Stimulated activated CD4-positive, alpha-beta T cell treated with anti-CD3 and anti-CD28 coated beads, Interleukin-1b, Interleukin-23, amount 100 ng/mL, for 4 hours (primary cell): Measurements from ENCODE around the gene DLX1.
"Not testable (repeated sequence)": the region's sequence is repeated elsewhere in the genome, so short reads cannot be mapped to it uniquely, and the experiment has no call there.

Source experiments
- DNase-seq, 2 donors: peaks; one replicate each; pipeline ENCODE4 v3.0.0-alpha.2; 2020; ENCODE audit warnings: low read depth in 2 of 2

Gene DLX1

DNA sequence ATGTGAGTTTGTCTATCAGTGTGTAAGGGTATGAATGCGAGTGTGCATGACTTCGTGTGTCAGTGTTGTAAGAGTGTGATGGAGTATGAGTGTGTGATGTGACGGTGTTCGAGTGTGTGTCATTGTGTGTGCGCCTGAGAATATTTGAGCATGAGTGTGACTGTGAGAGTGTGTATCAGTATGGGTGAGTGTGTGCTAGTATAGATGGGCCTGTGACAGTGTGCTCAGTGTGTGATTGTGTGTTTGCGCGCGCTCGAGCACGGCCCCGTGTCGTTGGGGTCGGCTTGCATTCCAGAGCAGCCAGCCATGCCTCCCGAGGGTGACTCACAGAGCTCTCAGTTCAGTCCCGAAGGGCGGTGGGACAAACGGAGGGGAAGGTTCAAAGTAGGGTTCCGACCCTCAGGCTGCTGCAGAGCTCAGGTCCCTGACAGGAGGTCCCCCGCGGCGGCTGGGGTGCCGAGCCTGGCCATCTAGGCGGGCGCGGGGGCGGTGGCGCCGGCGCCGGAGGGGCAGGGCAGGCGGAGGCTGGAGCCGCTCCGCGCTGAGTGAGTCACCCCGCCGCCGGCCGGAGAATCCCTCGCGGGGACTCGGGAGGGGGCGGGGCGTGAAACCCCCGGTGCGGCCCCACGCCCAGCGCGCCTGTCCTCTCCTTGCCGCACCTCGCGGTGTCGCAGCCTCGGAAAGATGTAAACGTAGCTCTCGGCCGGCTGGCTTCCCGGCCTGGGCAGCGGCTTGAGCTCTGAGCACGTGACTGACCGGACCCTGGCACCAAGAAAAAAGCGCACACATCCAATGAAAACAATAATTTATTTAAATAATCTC, 13.6 kb downstream of the DLX1 start:
- no peak for DNase-seq

DNA sequence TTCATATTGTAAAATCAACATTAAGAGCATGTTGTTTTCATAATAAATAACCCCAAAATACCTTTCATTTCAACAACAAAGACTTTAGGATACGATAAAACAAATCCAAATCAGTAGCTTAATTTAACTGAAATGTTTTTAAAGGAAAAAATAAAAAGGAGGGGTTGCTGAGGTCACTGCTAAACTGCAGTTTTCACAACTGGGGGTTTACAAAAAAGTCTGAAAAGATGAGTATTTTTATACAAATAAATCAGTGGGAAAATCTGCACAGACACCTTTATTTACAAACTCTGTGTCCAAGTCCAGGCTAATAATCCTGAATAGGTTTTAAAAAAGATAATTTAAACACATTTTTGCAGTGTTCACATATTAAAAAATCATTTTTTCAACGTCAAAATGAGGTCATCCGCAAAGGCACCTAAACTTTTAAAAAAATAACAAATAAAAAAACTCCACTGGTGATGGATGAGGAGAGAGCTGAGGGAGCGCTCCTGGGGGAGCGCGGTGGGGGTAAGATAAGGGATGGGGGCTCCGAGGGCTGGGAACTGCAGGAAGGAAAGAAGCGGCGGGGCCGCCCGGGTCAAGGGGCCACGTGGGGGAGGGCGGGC, 14.3 kb downstream of the DLX1 start:
- DNase-seq: no peak

DNA sequence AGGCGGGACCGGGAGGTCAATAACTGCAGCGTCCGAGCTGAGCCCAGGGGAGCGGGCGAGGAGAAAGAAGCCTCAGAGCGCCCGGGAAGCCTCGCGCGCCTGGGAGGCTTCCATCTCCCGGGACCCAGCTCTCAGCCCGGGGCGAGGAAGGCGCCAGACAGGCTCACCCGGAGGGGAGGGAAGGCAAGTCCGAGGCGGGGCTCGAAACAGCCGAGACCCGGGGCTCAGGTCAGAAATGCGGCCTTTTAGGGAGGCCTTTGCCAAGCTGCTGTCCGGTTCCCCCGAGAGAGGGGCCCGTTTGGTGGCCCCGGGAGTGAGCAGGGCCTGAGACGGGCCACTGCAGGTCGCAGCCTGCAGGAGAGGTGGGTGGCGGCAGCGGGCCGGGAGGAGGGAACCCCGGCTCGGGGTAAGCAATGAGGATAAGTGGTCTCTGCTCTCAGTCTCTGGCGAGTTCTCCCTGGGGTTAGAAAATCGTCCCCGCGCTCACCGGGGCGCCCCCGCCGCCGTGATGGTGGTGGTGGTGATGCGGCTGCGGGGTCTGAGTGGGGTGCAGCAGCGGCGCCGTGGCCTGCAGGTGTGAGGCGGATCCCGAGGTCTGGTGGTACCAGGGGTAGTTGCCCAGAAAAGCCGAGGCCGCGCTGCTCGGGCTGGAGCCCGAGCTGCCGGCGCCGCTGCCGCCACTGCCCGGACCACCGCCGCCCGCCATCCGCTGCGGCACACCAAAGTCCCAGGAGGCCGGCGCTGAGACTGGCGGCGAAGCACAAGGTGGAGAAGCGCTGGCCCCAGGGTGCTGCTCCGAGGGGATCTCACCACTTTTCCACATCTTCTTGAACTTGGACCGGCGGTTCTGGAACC, 15.0 kb downstream of the DLX1 start:
- DNase-seq: no peak

DNA sequence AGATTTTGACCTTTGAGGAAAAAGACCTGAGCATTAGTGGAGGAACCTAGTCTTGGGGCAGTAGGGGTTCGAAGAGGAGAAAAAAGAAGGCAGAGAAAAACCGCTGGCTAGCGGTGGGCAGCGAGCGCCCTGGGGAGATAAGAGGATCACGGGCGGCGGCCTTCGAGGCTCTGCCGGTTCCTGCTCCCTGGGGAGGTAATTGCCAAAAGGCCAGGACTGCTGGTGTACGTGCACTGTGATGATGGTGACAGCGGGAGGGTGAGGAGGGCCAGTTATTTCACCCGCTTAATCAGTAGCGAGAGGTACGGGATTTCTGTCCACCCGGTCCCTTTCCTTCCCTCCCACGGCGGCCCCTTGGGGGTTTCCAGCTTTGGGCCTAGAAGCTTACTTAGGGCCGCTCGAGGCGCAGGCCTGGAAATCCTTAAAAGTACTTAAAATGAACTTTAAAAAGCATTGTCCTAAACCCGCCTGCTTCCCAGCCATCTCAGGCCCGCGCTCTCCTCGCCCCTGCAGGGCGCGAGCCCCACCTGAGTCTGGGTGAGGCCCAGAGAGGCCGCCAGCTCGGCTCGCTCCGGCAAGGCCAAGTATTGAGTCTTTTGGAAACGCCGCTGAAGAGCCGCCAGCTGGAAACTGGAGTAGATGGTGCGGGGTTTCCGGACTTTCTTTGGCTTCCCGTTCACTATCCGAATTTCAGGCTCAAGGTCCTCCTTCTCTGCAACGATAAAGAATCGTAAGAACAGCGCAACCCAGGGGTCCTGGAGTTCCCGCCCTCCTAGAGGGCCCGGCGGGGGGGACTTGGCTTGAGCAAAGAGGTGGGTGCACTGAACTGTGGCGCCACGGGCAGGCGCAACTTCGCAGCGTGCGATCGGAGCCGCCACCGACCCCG, 15.9 kb downstream of the DLX1 start:
- DNase-seq: no peak

DNA sequence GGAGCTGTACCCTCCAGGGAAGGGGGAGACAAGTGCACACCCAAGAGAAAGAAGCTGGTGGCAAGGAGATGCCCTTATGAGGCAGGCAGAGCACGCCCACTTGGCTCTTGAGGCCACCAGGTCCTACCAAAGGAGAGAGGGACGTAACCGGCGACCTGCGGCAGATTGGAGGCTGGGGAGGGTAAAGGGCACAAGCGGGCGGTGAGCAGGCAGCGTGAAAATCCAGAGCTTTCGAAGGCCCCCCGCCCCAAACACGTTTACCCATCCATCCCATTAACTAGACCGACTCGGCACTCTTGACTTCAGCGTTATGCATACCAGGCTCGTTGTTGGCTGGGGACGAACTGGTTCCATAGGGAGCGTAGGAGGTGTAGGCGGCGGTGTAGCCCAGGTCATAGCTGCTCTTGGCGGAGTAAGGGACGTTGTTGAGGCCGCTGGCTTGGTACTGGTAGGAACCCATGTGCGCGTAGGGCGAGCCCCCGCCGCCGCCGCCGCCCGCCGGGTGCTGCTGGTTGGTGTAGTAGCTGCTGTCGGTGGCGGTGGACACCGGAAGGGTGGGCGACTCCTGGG, 16.6 kb downstream of the DLX1 start:
- no peak for DNase-seq

DNA sequence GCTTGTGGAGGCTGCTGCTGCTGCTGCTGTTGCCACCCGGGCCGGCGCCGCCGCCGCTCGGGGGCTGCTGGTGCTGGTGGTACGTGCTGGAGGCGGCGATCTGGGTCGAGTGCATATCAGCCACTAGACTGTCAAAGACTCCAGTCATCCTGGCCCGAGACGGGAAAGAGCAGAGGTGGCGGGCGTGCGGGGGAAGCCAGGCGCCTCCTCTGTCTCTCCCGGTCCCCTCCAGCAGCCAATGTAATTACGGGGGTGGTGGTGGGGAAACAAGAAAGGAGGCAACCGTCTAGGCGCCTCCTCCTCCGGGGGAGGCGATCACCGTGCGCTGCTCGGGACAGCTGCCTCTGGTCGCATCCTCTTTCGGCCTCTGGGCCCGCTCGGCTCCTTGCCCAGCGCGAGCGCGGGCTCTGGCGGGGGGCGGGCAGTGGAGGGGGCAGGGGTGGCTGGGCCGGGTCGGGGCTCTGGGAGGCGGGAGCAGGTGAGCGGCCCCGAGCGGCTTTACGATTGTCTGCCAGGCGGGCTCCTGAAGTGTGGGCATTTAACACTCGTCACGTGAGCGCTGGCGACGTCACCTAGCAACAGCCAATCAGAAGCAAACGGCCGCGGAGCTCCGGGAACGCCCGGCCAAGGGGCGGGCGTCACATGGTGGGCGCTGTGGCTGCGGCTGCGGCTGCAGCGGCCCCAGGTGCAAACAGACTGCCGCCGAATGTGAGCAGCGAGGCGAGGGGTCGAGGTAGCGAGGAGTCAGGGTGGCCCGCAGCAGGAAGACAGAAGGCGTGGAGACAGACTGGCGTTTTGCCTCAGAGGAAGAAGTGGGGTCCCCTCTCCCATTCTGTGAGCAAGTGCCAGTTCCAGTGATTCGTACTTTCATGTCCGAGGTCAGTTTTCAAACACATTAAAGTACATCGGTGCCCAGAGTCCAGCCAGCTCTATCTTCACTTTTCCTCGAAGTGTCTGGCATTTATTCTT, 17.4 kb downstream of the DLX1 start, which contains the start of gene DLX2:
TSS of gene DLX2 (minus strand) at position 510 of the 969 bp plus-strand sequence. CDS start at position 148, 362 bp downstream.
- DNase-seq: no peak

DNA sequence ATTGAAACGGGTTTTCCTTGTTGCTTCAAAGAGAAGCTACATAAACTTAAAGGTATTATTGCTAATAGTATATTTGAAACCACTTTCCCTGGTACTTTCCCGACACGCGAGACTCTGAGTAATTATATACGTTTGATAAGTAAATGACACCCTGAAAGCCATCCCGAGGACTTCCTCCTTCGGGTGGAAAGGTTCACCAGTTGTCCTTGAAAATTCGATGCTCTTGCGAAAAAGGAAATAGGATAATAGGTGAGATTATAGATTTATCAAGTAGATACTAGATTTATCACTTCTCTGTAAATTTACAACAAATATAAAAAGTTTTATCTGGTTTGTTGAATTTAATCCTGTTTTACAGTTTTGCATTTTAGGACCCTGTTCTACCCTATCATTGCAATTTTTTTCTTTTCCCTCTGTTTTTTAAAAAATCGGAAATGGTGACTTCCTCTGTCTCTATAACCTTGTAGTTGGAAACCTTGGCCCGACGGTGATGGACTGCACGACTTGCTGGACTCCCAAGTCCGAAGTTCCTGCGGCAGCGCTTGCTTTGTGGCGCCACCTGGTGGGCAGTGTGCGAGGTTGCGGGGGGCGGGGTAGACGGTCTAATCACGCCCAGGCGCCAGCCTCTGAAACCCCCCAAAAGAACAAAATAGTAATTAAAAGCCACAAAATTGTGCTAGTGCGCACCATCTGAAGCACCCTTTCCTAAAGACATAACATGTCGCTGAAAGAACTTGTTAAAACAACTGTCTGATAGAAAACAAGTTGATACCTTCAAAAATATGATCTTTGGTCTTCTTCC, 18.4 kb downstream of the DLX1 start:
- DNase-seq: peak; percentile 59 to 69

DNA sequence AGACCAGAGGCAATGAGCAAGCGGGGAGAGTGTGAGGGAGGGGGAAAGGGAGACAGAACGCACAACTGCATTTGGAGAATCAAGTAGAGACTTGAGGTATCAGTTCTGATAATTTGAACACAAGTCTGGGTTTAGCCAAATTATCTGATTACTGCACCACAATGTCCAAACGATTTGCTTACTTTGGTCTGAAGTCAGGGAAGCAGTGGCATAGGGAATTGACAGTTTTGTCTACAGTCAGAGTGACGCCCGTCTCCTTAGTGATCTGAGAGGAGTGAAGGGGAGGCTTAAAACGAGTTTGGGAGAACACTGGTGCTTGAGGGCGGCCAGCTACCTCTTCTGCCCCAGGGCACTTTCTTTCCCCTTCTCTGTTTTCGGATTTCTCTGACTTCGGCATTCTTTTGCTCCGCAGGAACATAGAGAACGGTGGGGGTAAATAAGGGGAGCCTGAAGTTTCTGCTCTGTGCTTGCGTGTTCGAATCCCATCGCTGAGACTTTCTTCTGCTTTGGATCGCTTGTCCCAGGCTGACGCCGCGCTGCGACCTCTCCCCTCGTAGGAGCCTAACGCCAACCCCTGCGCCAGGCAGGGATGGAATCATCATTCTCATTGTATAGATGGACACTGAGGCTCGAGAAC, 20.3 kb downstream of the DLX1 start:
- DNase-seq: no peak

DNA sequence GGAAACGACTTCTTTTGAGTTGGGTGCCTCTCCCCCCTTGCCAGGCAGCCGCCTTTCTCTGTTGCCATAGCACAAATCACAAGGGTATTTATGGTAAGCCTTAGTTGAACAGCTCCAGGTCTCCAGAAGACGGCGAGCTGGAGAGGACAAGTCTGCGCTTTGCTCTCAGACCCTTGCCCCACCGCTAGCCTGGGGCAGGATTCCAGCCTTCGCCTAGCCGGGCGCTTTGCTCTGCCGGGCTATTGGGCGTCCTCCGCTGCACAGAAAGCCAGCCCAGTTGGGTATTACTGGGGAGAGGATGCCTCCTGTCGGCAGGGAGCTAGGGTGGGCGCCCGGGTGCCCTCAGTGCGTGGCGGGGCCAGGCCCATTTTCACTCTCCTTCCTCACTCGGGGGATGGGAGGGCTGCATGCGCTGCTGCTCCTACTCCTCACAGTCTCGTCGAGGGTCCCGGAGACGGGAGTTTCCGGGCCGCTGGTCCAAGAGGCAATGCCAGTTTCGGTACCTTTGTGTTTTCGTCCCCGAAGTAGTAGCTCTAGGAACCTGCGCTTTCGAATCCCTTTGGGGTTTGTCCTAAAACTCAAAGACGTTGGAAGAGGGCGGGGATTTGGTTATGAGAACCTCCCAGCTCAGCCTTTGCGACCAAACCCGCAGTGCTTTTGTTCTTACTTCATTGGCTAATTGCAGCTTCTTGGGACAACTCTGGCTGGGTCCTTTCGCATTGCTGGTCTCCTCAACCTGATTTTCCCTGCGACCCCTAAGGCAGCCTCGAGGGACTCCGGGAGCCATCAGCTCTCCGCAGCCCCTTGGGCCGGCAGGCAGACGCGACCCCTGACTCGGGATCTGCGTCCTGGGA, 21.0 kb downstream of the DLX1 start:
- DNase-seq: no peak

DNA sequence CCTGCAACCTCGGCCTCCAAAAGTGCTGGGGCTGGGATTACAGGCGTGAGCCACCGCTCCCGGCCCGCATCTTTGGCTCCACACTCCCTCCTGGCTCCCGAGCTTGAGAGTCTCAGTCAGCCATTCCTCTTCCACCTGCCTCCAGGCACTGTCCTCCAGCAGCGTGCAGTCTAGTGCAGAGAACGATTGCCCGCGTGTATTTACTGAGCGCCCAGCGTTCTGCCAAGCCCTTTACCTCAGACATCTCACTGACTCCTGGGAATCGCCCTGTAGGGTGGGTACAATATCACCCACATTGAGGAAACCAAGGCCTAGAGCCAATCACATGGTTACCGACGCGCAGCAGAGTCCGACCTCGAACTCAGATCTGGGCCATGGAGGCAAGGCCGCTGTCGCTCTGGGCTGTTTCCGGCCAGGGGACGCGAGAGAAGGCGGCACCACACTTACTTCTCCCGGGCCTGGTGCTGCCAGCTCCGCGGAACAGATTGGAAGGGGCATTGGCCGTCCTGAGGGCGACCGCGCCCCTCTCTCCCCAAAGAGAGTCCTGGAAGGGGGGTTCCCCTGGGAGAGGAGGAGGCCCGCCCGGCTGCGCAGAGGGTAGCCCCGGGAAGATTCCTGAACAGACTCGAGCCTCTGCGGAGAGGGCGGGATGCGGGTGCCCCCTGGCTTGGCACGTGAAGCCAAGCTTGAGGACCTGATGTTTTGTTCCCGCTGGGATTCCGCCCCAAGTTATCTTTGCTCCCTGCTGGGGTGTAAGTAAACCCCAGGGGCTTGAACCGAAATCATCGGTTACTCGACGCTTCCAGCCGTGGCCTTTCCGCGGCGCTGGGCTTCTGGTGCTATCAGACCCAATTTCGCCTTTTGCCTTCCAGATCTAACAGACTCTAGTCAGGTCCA, 22.6 kb downstream of the DLX1 start:
- DNase-seq: no peak

DNA sequence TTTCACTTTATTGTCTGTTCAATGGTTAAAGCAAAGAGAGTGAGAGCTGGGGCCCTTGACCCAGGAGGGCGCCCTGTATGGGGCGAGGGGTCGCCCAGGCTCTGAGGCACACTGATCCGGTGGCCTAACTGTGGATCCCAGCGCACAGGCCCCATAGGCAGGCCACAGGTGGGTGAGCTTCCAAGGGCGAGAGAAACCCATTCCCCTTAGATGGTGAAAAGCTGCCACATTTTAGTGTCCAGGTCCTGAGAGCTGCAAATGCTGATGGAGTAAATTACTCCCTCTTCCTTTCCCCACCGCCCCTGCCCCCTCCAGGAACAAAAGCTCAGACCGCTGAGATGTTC, 23.3 kb downstream of the DLX1 start:
- DNase-seq: no peak

DNA sequence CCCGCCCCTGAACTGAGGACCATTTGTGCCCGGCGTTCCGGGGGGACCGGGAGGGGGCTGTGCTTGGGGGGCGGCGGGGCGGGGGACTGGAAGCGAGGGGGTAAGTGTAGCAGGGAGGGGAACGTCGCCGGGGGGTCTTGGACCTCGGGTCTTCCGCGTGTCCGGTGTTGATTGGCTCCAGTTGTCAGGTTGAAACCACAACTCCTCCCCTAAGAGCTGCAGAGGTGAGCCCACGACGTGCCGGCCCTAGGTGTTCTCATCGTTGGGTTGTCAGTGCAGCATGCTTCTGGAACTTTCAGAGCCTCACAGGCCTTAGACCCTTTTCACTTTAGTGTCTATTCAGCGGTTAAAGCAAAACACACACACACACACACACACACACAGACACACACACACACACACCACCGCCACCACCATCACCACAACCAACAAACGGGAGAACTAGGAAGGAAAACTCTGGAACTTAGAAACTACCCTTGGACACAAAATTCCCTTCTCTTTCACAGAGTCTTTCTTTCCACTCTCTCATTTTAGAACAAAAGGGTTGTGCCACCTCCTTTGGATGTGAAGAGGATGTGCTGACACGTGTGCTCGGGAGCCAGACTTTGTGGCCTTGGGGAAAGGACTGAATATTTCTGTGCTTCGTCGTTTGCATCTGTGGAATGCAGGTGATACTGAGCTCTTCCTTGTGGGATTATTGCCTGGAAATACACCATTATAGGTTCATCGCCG, 24.1 kb downstream of the DLX1 start:
- no peak for DNase-seq

DNA sequence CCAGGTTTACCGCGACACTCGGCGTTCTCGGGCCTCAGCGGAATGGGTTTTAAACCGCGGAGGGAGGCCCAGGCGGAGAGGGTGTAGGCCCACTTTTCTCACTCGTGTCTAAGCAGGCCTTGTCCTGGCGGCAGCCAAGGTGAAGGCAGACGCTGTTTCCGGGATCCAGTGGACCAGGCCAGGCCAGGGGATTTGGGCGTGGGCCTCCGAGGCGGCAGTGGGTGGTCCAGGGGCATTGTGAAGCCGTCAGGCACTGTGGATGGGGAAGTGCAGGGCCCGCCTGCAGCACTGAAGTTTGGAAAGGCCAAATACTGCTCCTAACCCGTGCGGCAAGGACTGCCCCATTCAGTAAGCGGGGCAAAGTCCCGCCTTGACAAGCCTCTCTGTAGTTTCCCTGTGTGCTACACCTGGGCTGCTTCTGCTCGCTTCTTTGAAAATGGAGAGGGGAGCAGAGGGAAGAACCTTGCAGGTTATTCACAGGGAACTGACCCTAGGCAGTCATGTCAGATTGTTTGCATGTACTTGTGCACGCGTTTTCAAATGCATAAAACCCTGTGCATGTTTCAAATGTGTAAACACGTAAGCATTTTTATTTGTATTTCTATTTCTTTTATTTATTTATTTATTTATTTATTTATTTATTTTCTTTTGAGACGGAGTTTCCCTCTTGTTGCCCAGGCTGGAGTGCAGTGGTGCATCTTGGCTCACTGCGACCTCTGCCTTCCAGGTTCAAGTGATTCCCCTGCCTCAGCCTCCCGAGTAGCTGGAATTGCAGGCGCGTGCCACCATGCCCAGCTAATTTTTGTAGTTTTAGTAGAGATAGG, 24.9 kb downstream of the DLX1 start:
- no peak for DNase-seq

DNA sequence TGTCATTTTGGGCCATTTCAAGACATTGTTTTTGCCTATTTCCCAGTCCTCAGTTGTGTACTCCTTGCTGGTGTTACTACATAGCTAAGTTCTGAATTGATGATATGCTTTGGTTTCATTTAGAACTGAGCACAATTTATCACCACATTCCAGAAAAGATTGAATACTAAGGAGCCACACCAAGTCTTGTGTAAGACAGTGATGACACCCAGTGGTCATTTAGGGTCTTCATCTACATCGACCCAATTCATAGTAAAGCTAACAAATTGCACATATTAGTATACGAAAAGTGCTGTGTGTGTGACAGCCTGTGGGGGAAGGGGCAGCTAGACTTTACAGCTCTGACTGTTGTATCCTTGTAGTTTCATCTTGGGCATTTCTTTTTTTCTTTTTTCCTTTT, 28.3 kb downstream of the DLX1 start:
- no peak for DNase-seq

DNA sequence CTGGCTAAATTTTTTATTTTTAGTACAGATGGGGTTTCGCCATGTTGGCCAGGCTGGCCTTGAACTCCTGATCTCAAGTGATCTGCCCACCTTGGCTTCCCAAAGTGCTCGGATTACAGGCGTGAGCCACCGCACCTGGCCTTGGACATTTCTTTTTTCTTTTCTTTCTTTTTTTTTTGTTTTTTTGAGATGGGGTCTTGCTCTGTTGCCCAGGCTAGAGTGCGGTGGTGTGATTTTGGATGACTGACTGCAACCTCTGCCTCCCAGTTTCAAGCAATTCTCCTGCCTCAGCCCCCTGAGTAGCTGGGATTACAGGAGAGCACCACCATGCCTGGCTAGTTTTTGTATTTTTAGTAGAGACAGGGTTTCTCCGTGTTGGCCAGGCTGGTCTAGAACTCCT, 28.9 kb downstream of the DLX1 start:
- not testable (repeated sequence) for DNase-seq
